NCI-H82 (cell line): Measurements from ENCODE around the gene MAN2A1.
A peak's percentile ranks its signal among the peaks of the same experiment; 100 is the strongest.

Experiments
- DNase-seq: peaks from one replicate; lab custom pipeline; 2025; lab: John Stamatoyannopoulos, UW

Gene MAN2A1

GRCh38 chr5:109908366-109908765, 218.6 kb downstream of the MAN2A1 start:
- peak; percentile 8 for DNase-seq

GRCh38 chr5:109910874-109911273, 221.1 kb downstream of the MAN2A1 start:
- no peak for DNase-seq

GRCh38 chr5:109911731-109912130, 222.0 kb downstream of the MAN2A1 start:
- DNase-seq = no peak

- no peak for DNase-seq
Measured at GRCh38 chr5:109914906-109915305, 225.2 kb downstream of the MAN2A1 start.

GRCh38 chr5:109916481-109917153, 226.9 kb downstream of the MAN2A1 start:
- DNase-seq = peak; percentile 80
